Activated T-cell treated with anti-CD3 and anti-CD28 coated beads, Interleukin-2, amount 50 U/mL, for 72 hours (primary cell): ENCODE measurements around the gene MCFD2. TPM values are rescaled to one million over a fixed set of nuclear protein-coding genes. Genes with fewer than 3 reads are reported as not detected.

Experiments
- ATAC-seq, 2 donors: fragments of 150-1000 bp; cut with Tn5 transposase; replicated peaks in 1 of 2; 2 replicates each; pipeline ENCODE4 v1.10.0; 2021; ENCODE audit warnings: moderate library complexity in 2 of 2, mild to moderate bottlenecking in 1 of 2
- DNase-seq, 2 donors: peaks; one replicate each; pipeline ENCODE4 v3.0.0; 2021 to 2022; ENCODE audit warnings: mixed read lengths in 1 of 2
- H3K27ac Mint-ChIP-seq: one replicate; pipeline ENCODE4 v1.8.0; 2022; ENCODE audit warnings: mild to moderate bottlenecking, moderate library complexity, mixed read lengths
- H3K27me3 Mint-ChIP-seq: one replicate; pipeline ENCODE4 v1.8.0; 2022; ENCODE audit warnings: low read depth, mixed read lengths
- H3K36me3 Mint-ChIP-seq, 2 donors: one replicate each; pipeline ENCODE4 v1.8.0; 2022; ENCODE audit warnings: mixed read lengths in 2 of 2, mild to moderate bottlenecking in 1 of 2; ENCODE audit not compliant: insufficient read depth in 2 of 2
- H3K4me1 Mint-ChIP-seq: one replicate; pipeline ENCODE4 v1.8.0; 2022; ENCODE audit warnings: low read depth, mixed read lengths
- H3K4me3 Mint-ChIP-seq, 2 donors: one replicate each; pipeline ENCODE4 v1.8.0; 2022; ENCODE audit warnings: mild to moderate bottlenecking in 2 of 2, mixed read lengths in 2 of 2, moderate library complexity in 2 of 2
- H3K9me3 Mint-ChIP-seq, 2 donors: one replicate each; pipeline ENCODE4 v1.8.0; 2022; ENCODE audit warnings: mixed read lengths in 2 of 2
- total RNA-seq, 2 donors: library from RNA; stranded (reverse); gene quantifications; one replicate each; pipeline ENCODE4 v1.2.3, GENCODE V29; 2022

MCFD2 gene
- total RNA-seq, 2 donors from 2014 or later, result 50.1 to 59.3 TPM

- Mint-ChIP-seq H3K4me3 (no peak overlapping the region), H3K9me3 (no peaks in the 10 kb centered on the region), H3K27ac (no peak overlapping the region), H3K4me1 (no peaks in the 10 kb centered on the region), H3K27me3 (no peaks in the 10 kb centered on the region), H3K36me3 (no peaks in the 10 kb centered on the region)
- ATAC-seq, result no peak
- DNase-seq, result no peak
Measured at GRCh38 chr2:46856336-46856735, 59.3 kb downstream of the MCFD2 start.

- no peaks in the 10 kb centered on the region for H3K9me3 Mint-ChIP-seq
- no peaks in the 10 kb centered on the region for H3K4me1 Mint-ChIP-seq
- H3K36me3 Mint-ChIP-seq, result no peaks in the 10 kb centered on the region
- ATAC-seq (no peak), DNase-seq (no peak)
- no peak overlapping the region for H3K4me3 Mint-ChIP-seq
- no peak overlapping the region for H3K27ac Mint-ChIP-seq
- no peaks in the 10 kb centered on the region for H3K27me3 Mint-ChIP-seq
Measured at GRCh38 chr2:46855805-46856204, 59.8 kb downstream of the MCFD2 start.

DNA sequence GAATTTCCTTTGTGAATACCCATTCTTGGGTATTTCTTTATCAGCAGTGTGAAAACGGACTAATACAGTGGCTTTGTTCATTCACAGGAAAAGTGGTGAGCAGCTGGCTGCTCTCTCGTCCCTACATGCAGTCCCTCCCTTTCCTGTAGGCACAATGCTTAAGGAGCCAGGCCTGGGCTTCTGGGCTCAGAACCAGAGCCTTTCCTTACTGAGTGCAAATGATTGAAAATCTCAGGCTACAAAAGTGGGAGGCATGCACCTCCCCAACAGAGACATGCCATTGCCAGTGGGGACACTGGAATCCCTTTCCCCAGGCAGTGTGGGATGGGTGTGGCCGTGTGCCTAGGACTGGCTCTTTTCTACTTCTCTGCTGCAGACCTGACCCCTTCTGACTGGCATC is 61.3 kb downstream of the MCFD2 start:
- no peaks in the 10 kb centered on the region for H3K36me3 Mint-ChIP-seq
- H3K4me1 Mint-ChIP-seq, result no peaks in the 10 kb centered on the region
- ATAC-seq (no peak), DNase-seq (no peak)
- no peak overlapping the region for H3K4me3 Mint-ChIP-seq
- no peaks in the 10 kb centered on the region for H3K27me3 Mint-ChIP-seq
- H3K27ac Mint-ChIP-seq, result no peak overlapping the region
- no peaks in the 10 kb centered on the region for H3K9me3 Mint-ChIP-seq

DNA sequence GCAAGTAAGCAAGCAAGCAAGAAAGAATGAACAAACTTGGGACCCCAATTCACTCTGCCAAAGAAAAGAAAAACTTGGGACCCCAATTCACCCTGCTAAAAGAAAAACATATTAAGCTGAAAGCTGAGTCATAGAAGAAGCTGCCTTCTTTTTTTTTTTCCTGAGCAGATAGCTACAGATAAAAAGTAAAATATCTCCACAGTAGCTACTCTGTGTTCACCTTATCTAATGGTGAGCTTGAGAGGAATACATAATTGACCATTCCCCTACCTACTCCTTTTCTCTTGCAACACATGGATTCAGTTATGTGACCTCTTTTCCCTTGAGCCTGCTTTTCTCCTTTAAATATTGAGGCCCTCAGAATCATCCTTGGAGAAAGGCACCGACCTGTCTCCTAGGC is 63.0 kb downstream of the MCFD2 start:
- Mint-ChIP-seq H3K27ac (no peak overlapping the region), H3K36me3 (no peaks in the 10 kb centered on the region), H3K9me3 (no peaks in the 10 kb centered on the region), H3K4me3 (no peak overlapping the region), H3K4me1 (no peaks in the 10 kb centered on the region), H3K27me3 (peaks cover 12% of the 10 kb centered on the region)
- DNase-seq (no peak), ATAC-seq (no peak)

- no peak for ATAC-seq
- H3K27me3 Mint-ChIP-seq, result peaks cover 12% of the 10 kb centered on the region
- H3K9me3 Mint-ChIP-seq, result no peaks in the 10 kb centered on the region
- H3K27ac Mint-ChIP-seq, result no peak overlapping the region
- no peaks in the 10 kb centered on the region for H3K4me1 Mint-ChIP-seq
- H3K36me3 Mint-ChIP-seq, result no peaks in the 10 kb centered on the region
- no peak for DNase-seq
- no peak overlapping the region for H3K4me3 Mint-ChIP-seq
Measured at GRCh38 chr2:46852124-46852523, 63.5 kb downstream of the MCFD2 start.

Other genes starting within 250 kb of the MCFD2 start
- gene SOCS5, start 216.5 kb downstream of the MCFD2 start, total RNA-seq, result 1 to 10 TPM; 7.1 to 7.4 TPM
- 10 to 100 TPM; 68.2 to 93.1 TPM for gene TTC7A, start 25.4 kb upstream of the MCFD2 start, total RNA-seq
- not detected for gene STPG4, start 239.5 kb upstream of the MCFD2 start, total RNA-seq